T-helper 2 cell treated with Interferon-gamma antibody and Interleukin-4, amounts not matched to agents 100 ng/mL and 5 ng/mL, for 36 hours (primary cell): ENCODE measurements around the gene MED7. TPM values are rescaled to one million over a fixed set of nuclear protein-coding genes. Genes with fewer than 3 reads are reported as not detected.

Experiments
- intact Hi-C: fragments of 100-400 bp; cut with micrococcal nuclease; formaldehyde crosslinking; loops from one replicate; pipeline ENCODE4 v1.15.1; 2023
- total RNA-seq: library from RNA; stranded (reverse); gene quantifications from 2 replicates; pipeline ENCODE4 v1.2.3, GENCODE V29; 2022

The MED7 gene
- total RNA-seq, 1 donor from 2014 or later, result 12.6 TPM

DNA sequence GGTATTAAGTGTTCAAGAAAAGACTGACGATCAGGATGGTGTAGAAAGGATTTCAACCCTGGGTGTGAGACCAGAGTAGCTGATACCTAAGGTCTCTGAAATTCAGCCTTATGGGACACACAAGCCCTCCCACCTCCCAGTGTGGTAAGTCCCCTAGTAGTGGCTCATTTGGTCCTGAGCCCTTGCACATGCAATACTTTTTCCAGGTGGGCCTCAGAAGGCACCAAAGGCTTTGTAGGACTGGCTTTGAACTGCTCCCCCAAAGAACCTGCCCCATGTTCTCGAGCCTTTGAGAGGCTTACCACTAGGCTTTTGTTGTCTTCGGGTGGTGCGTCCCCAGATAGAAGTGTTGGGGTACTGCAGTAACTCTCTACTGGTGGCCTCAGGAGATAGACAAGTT is 22.6 kb upstream of the MED7 start:
- intact Hi-C loops, result no loop called here

DNA sequence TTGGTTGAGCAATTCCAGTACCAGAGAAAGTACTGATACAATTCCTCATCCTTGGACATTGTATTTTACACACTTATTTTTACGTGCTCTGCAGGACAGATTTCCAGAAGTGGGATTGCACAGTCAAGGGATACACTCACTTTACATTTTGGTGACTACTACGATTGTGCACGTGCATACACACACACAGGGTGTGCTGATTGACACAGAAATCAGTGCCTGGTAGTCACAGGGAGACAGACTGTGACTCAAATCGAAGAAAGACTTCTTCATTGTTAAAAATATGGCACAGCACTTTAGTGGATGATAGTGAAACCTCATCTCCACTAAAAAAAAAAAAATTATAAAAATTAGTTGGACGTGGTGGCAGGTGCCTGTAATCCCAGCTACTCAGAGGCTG is 21.9 kb upstream of the MED7 start:
- intact Hi-C loops, result no loop called here

DNA sequence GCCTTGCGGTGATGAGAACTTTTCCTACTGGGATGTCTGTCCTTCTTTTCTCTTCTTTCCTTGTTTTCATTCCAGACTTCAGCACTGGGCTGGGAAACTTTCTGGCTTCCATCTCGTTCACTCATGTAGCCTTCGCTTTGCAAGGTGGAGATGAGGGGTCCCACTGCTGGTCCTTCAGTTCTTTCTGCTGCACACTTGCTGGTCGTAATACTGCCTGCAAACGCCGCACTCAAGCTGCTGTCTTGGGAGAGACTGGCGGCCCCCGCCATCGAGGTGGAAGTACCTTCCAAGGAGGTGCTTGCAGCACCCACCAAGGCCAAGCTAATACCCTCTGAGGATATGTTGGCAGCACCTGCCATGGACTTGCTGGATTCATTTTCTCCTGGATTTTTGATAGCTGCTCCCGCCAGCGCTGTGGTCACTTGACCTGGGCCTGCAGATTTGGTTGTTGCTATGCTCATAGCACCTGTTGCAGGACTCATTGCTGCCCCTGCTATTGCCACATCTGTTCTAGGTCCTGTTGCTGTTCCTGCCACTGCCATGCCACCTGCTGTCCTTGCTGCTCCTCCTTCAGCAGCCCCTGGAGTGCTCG is 20.4 kb upstream of the MED7 start:
- intact Hi-C loops, result no loop called here

DNA sequence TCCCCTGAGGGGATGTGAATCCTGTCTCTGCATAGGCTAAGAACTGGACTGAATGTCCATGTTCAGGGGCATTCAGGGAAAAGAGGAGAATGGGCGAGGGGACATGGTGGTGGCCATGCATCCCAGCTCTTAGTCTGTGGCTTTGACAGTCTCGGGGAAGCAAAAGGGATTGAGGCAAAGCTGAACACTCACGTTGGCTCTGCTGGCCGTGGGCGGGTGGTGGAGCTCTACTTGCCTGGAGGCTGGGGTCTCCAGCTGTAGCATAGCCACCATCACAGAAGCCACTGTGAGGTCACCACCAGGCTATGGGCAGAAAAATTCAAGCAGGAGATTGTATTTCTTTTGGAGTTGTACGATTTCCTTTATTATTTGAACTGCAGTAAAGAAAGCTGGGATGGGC is 19.3 kb upstream of the MED7 start:
- intact Hi-C loops, result no loop called here

DNA sequence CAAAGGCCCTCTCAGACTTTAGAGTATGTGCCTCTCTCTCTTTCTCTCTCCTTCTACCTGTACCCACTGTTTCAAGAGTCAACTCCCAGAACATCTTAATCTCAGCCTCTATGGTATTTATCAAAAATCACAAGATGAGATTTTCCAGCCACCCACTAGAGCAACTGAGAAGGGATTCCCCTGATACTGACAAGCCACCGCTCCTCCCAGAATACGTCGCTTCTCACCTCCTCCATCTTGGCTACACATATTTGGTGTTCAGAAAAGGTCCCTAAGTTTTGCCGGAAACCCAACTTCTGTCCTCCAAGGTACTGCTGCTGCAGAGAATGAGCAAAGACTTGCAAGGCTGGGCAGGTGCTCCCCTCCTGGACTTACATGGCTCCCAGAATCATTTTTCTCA is 17.3 kb upstream of the MED7 start:
- intact Hi-C loops, result no loop called here

DNA sequence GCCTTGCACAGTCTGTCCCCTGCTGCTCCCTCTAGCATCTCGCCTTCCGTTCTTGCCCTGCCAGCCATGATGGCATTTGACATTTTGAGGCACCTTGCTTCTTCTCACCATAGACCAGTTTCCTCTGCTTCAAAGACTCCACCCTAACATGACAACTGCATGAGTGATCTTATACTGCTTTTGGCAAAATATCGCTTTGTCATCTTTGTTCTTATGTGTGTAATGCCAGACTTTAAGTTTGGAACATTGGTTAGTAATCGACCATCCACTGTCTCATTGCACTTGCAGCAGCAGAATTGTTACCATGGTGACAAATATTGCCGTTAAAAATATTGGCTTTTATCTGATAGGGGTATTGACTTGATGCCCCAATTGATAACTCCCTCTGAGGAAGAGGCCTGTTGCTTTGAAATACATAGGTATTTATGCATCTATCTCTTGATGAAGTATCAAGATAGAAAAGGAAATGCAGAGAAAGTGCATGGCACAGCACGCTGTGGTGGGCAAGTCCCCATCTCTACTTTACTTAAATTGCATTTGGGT is 16.6 kb upstream of the MED7 start:
- intact Hi-C loops, result loop anchor here (1.0 kb wide), 3 partner anchors 8 to 21 kb away; partner anchors contain the start of gene ITK

DNA sequence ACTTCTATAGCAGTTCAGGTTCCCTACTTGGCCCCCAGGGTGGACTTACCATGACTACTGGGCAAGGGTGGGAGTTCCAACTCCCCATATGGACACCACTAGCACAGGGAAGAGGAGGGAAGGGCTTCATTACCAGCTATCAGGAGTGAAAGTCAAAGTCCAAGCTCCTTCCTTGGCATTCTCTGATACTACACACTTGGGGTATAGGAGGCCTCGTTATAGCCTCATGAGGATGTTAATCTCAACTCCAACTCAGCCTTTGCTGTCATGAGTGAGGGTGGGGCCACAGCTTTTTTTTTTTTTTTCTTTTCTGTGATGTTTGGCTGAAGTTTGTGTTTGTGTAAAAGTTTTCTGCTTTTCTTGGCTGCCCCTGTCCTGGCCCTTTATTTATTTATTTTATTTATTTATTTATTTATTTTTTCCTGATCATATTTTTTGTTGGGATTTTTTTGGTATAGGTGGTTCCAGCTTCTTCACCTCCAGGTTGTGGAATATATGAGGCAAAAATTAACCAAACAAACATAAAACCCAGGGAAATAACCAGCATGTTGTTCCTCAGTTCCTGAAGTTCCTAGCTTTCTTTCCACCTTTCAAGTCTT is 14.7 kb upstream of the MED7 start:
- intact Hi-C loops, result no loop called here

DNA sequence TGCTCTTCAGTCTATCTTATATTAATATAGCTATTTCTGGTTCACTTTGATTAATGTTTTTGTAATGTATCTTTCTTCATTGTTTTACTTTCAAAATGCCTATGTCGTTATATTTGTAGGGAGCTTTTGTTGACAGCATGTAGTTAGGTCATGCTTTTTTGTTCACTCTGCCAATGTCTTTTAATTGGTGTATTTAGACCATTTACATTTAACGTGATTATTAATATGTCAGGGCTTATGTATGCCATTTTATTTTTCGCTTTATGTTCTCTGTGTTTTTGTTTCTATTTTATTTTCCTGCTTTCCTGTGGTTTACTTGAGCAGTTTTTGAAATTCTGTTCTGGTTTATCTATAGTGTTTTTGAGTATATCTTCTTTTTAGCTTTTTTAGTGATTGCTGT is 12.6 kb upstream of the MED7 start:
- intact Hi-C loops, result no loop called here

DNA sequence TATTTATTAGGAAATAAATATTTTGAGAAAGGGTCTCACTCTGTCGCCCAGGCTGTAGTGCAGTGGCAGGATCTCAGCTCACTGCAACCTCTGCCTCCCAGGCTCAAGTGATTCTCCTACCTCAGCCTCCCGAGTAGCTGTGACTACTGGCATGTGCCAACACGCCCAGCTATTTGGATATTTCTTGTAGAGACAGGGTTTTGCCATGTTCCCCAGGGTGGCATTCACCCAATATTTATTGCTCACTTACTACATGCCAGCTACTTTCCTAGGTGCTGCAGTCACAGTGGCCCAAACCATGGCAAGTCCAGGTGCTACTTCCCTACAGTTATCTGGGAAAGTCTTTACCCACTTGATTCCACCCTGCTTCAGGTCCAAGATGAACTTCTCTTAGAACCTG is 8.3 kb upstream of the MED7 start:
- intact Hi-C loops, result no loop called here

DNA sequence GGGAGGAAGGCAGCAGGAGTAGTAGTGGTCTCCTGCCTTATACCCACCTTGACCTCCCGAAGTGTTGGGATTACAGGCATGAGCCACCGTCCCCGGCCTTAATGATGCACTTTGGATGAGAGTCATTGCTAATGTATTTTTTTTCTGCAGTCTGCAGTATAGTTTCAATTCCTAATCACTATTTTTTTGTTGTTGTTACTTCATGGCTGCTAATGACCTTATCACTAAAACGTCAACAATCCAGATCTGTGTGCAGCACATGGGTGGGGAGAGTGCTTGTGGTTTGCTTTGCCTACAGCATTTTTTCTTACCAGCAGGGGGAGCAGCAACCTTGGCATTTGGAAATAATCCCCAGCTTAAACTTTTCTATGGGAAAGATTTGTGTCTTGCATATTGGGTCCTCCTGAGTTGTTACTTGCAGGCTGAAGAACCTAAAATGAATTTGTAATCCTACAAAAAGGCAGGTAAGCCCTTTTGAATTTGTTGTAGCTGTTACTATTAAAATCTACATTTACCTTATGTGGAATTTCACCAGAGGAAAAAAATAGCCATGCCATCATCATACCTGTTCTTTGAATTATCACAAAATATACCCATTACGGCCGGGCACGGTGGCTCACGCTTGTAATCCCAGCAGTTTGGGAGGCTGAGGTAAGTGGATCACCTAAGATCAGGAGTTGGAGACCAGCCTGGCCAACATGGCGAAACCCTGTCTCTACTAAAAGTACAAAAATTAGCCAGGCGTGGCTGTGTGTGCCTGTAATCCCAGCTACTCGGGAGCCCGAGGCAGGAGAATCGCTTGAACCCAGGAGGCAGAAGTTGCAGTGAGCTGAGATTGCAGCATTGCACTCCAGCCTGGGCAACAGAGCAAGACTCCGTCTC is 6.3 kb upstream of the MED7 start:
- intact Hi-C loops, result loop anchor here (1.0 to 5.0 kb wide), 6 partner anchors 23 to 178 kb away; no protein-coding TSS in a partner anchor

DNA sequence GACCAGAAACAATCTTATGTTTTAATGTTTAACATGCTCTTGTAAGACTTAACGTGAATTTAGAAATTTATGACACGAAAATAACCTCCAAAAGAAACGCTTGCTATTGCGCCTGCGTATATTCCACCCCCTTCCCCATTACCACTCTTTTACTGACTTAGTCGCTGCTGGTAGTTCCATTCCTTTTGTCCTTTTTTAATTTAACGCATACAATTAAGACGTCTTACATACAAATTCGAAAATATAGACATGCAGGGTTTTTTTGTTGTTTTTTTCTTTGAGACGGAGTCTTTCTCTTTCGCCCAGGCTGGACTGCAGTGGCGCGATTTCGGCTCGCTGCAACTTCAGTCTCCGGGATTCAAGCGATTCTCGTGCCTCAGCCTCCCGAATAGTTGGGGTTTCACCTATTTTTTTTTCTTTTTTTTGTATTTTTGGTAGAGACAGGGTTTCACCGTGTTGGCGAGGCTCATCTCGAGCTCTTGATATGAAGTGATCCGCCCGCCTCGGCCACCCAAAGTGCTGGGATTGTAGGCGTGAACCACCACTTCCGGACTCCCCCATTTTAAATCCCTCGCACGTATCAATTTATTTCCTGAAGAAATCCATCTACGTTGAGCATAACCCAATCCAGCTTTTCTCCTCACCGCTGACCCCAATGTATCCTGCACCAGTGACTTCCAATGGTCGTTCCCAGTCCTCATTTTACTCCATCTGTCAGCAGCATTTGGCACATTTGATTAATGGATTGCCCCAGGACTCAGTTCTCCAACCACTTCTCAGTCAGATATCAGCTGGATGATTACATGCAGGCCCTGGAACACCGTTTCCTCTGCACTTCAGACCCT is 684 bp upstream of the MED7 start:
- intact Hi-C loops, result loop anchor here (1.0 to 5.0 kb wide), 4 partner anchors 66 to 2001 kb away; partner anchors contain the start of gene CYFIP2

DNA sequence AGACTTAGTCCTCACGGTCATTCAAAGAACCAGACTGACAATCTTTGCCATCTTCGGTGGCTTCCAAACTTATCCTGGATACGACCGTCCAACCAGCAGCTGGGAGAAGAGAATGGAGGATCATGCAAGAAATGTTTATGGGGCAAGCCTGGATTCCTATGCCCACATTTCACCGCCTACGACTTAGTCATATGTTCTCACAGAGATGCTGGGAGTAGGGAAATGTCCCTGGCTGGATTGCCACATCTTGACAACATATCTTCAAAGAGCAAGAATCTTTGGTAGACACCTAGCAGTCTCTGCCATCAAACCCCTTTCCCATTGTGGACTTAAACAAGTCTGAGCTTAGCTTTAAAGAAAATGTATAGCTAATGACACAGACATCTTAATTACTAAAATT is 5.0 kb downstream of the MED7 start:
- intact Hi-C loops, result loop anchor here (10.0 kb wide), 1 partner anchor 303 kb away; no protein-coding TSS in a partner anchor

DNA sequence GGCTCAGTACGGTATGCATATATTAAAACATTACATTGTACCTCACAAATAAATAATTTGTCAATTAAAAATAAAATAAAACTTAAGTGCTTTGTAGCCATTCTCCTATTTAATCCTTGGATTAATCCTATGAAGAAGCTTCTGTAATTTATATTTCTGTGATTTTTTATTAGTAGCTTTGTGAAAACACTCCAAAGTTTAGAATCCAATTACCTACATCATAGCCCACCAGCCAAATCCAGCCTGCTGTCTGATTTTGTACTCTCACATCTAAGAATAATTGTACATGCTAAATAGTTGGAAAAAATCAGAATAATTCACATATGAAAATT is 10.4 kb downstream of the MED7 start:
- intact Hi-C loops, result loop anchor here (1.0 to 10.0 kb wide), 4 partner anchors 195 to 1516 kb away; no protein-coding TSS in a partner anchor

DNA sequence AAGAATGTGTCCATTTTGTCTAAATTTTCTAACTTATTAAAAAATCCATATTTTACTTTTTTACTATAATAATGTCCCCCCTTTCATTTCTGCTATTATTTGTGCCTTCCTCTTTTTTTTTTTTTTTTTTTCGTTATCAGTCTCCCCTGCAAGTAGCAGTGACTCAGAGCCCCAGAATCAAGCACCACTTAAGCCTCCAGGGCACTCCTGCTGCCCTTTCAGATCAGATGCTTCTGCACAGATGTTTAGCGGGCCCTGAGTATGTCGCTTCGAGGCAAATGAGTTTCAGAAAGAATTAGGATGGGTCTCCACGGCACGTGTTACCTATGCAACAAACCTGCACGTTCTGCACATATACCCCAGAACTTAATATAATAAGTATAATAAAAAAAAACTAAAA is 11.7 kb downstream of the MED7 start:
- intact Hi-C loops, result loop anchor here (5.0 to 10.0 kb wide), 2 partner anchors 194 to 296 kb away; no protein-coding TSS in a partner anchor

DNA sequence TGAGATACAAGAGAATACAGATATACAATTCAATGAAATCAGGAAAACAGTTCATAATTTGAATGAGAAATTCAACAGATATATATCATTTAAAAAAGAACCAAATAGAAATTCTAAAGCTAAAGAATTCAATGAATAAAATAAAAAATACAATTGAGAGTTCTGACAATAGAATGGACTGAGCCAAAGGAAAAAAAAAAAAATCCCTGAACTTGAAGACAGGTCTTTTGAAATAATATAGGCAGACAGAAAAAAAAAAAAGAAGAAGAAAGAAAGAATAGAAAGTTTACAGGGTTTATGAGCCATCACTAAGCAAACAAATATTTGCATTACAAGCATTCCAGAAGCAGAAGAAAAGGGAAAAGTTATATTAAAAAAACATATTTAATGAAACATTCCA is 21.0 kb downstream of the MED7 start:
- intact Hi-C loops, result no loop called here

DNA sequence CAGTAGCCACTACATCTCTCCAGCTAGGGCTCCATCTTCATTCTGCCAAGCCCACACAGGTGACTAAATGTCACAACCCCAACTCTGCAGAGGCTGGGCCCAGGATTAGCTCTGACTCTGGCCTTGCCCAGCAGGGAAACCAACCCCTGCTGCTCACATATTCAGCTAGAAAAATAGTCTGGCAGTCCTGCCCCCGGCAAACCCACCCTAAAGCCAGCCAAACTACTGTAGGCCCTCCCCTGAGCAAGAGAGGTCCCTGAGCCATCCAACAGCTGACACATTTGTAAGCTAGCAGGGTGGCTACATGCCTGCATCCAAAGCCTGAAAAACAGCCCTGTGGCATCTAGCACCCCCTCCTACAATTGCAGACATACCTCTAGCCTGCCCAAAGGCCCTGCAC is 22.6 kb downstream of the MED7 start:
- intact Hi-C loops, result no loop called here

DNA sequence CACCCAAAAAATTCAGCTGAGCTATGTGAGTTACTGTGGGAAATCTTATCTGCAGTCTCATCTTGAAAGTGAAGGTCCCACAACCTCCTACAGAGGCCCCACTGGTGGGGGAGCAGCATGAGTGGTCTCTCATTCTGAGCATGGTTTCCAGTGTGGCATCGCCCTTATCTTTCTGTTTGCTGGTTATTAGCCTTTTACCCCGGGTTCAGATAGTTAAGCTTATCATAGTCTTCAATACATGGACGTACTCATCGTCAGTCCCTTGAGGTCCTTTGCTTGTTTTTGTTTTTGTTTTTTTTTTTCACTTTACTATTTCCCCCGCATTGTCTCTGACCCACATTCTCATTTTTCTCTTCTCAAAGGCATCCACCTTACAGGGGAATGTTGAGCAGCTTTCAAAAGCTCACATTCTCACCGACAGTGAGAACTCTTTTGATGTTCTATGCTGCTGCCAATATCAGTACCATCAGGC is 26.1 kb downstream of the MED7 start:
- intact Hi-C loops, result no loop called here

DNA sequence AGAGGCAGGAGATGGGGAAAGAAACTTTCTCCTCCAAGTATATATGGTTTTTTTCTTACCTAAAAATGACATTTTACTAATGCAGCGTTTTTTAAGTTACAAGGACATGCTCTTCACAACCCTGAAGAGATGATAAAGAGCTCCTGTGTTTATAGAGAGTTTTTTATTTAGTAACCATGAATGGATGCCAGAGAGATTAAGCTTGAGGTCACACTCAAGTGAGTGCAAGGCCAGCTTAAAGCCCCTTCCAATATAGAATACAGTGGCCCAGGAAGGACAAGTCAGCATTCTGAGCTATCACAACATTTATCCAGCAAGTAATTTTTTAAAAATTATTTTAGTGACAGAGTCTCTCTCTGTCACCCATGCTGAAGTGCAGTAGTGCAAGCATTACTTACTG is 27.2 kb downstream of the MED7 start:
- intact Hi-C loops, result no loop called here

DNA sequence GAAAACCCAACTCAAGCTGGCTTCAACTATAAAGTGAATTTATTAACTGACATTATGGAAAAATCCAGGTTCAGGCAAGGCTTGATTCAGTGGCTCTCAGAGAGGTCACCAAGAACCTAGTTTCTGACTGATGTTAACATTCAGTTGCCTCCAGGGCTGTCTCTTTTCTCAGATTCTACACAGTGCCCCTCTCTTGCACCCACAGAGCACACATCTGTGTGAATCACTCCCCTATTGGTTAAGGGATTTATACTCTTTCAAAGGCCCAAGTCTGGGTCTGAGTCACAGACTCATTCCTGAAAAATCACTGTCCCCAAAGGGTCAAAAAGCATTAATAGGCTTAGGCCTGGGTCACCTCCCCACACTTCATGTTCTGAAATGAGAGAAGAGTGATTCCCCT is 27.7 kb downstream of the MED7 start:
- intact Hi-C loops, result no loop called here

DNA sequence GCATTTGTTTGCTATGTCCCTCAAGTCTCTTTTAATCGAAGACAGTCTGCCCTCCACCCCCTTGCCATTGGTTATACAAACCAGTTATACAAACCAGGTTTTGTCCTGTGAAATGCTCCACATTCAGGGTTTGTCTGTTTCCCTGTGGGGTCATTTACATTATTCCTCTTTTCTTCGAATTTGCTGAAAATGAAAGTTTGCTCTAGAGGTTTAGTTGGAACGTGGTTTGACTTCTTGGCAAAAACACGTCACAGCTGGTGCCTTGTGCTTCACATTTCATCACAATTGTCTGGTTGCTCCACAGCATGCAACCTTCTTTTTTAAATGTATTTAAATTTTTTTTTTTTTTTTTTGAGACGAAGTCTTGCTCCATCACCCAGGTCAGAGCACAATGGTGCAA is 29.7 kb downstream of the MED7 start:
- intact Hi-C loops, result no loop called here

DNA sequence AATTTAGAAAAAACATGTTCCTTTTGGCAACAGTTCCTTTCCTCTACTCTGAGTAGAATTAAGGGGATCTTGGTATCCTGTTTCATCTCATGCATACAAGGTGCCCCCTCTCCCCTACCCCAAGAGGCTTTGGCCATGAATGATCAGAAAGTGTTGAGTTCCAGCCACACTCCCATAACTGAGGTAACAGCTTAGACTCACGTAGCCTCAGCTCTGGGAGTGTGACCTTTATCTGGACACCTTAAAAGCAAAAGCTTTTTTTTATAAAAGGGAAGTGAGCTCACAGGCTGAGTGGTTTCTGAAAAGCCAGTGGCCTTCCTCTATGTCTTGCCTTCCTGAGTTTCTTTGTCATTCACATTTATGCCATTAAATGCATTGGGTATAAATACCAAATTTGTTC is 32.9 kb downstream of the MED7 start:
- intact Hi-C loops, result loop anchor here (1.0 to 5.0 kb wide), 6 partner anchors 8 to 187 kb away; partner anchors contain the start of gene MED7
